Activated CD4-positive, alpha-beta T cell treated with anti-CD3 and anti-CD28 coated beads, Interleukin-2, amount 50 U/mL, for 24 hours (primary cell): ENCODE data around the gene PASD1.
"Not testable (repeated sequence)": the region's sequence is repeated elsewhere in the genome, so short reads cannot be mapped to it uniquely, and the experiment has no call there.

Experiments
- DNase-seq, 2 donors: peaks; one replicate each; pipeline ENCODE4 v3.0.0-alpha.2; 2020; ENCODE audit warnings: low read depth in 1 of 2, low spot score in 1 of 2

The PASD1 gene, protein sequence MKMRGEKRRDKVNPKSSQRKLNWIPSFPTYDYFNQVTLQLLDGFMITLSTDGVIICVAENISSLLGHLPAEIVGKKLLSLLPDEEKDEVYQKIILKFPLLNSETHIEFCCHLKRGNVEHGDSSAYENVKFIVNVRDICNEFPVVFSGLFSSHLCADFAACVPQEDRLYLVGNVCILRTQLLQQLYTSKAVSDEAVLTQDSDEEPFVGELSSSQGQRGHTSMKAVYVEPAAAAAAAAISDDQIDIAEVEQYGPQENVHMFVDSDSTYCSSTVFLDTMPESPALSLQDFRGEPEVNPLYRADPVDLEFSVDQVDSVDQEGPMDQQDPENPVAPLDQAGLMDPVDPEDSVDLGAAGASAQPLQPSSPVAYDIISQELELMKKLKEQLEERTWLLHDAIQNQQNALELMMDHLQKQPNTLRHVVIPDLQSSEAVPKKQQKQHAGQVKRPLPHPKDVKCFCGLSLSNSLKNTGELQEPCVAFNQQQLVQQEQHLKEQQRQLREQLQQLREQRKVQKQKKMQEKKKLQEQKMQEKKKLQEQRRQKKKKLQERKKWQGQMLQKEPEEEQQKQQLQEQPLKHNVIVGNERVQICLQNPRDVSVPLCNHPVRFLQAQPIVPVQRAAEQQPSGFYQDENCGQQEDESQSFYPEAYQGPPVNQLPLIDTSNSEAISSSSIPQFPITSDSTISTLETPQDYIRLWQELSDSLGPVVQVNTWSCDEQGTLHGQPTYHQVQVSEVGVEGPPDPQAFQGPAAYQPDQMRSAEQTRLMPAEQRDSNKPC

DNA sequence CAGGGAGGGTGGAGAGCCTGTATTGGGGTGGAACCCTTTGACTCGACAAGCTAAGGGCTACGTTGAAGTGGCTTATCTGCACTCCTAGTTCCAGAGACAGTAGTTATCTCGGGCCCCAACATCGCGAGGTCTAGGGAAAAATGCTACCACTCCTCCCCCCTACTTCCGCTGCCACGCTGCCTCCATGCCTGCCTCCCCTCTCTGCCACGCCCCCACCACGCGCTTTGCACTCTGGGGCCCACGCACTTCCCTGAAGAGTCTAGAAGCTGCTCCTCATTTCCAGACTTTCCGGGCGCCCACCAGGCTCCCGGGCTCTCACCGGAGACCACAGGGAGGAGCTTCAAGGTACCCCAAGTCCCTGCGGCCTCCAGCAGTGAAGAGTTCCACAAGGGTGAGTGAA, at the start of gene PASD1:
PASD1 (plus strand) TSS at position 227 of the 400 bp plus-strand sequence. CDS start 37,879 bp downstream, outside the sequence.
- no peak for DNase-seq

DNA sequence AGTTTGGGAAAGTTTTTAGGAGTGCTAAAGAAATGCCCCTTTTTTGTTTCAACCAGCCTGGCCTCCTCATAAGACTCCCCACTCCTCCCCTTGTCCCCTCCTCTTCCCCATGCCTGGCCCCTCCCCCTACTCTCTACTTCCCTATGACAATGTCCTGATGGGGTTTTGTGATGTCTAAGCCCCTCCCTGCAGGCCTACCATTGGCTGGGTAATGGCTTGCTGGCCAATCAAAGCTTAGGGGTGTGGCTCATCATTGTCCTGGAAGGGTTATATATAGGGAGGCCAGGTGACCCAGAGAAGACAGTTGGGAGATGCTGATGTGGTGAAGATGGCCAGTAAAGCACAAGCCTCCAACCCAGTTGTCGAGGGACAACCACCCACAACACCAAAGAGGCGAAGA, 48.2 kb upstream of the PASD1 start:
- DNase-seq = no peak

DNA sequence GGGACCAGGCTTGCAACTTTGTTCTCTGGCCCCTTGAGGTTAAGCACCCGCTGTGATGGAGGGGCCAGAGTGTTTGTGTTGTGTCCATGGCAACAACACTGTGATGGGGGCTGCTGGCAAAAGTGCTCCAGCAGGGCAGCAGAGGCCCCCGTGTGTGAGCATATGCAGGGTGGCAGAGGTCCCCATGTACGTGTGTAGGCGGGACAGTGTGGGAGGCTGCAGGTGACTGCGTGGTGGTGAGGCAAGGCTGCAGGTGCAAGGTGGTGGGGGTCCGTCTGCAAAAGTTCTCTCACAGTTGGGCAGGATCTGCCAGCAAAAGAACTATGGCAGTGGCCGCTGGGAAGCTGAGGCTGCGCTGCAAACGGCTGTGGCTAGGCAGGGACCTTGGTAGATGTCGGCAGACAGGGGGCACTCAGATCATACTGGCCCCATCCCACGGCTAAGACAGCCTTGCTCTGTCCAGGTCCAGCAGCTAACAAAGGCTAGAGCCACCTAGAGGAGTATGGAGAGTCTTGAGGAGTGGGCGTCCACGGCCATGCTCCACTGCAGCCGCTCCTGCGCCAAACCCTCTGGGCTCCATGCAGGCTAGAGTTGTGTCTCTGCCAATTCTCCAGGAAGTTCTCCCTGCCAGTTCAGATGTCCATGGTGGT, 46.8 kb upstream of the PASD1 start:
- DNase-seq = no peak

DNA sequence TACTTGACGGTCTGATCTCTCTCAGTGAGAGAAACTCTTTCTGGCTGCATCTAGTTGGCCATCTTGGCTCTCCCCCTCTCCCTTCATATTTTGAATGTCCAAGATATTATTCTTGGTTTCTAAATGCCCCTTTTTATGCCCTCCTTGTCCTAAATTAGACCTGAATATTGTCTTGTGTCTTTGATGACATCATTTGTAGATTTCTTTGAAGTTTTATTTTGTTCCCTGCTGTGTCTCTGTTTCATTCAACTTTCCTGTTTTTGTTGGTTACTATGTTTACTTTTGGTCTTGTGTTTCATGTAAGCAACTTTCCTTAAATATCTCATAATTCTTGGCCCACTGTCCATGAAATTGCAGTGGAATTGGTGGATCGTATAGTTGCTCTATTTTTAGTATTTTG, 46.1 kb upstream of the PASD1 start:
- DNase-seq = no peak

DNA sequence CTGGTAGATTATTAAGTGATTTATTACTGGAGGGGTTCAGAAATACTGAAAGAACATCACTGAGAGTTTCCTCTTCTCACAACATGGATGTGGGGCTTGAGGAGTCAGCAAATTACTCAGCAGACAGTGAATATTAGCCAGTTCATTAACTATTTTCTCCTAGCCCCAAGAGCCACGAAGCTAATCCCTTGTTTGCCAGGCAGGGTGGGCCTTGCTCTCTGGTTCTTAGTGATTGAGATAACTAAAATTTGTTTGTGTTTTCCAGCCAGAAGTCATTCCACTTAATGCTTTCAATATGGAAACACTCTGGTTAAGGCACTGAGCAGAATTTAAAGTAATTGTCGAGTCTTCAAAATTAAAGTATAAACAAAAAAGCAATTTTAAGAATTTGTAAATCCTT, 40.1 kb upstream of the PASD1 start:
- DNase-seq = no peak

DNA sequence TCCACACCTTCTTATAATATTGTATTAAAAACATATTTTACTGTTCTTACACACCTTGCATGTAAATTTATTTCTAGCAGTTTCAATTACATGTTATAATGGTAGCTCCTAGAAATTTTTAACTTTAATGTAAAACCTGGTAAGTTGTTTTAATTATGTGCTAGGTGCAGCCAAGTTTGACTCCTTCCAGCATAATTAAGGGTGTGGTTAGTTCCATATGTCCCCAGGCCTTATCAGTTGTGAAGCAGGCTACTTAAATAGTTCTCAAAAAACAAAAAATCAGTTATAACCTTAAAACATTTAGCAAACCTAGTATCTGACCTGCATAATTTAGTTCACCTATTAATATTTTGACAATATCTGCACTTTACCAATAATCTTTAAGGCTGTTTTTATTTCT, 26.9 kb upstream of the PASD1 start:
- no peak for DNase-seq

DNA sequence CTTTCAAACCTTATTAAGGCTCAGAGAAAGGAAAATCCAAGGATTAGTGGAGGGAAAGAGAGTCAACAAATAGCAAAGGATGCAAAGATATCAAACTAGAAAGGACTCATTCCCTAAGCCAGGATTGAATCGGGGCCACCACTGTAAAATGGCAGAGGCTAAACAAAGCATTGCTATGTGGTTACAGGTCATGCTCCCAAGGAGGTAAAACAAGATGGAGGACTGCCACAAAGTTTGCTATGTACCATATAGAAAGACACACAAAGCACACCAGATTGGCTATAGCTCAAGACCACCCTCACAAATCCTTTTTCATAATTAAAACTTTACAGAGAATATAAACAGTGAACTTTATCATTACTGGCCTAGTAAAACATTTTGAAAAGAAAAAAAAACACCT, 25.9 kb upstream of the PASD1 start:
- DNase-seq = no peak

DNA sequence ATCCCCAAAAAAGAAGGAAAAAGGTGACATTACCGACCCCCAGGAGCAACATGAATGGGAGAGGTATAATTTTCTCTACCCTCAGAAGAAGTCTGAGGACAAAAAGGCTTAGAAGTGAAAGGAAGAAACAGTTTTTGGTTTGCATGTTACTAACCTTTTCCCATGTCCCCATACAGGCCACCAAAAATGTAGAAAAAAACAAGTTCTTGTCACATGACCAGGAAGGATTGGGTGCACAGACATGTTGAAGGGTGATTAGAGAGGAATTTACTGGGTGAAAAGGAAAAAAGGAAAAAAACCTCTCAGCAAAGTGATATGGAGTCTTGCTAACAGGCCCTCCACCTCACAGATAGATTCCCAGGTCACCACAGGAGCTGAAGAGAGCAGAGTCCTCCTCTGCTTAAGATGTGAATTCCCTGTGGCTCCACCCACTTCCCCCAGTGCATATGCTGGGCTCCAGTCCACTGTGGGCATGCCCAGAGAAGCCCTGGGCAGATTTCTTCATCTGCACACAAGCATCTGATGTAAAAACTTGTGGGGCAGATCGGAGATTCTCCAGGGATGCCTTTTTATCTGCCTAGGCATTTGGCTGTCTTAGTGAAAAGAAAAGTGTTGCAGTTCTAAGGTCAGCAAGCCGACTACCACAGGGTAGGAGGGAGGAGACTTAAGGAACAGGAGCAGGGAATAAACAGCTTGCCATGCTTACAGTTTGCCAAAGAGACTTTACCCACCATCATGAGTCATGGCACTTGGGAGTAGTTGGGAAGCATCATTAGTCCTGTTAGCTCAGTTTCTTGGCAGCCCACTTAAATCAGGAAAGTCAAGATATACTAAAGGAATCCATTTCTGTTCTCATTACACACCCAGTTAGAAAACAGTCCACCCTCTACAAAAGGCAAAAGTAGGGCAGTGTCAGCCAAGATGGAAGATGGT, 25.0 kb upstream of the PASD1 start:
- DNase-seq = no peak

DNA sequence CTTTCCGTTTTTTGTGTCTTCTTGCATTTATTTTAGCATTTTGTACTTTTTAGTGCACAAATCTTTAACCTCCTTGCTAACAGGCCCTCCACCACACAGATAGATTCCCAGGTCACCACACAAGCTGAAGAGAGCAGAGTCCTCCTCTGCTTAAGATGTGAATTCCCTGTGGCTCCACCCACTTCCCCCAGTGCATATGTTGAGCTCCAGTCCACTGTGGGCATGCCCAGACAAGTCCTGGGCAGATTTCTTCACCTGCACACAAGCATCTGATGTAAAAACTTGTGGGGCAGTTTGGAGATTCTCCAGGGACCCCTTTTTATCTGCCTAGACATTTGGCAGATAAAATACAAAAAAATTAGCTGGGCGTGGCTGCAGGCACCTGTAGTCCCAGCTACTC, 19.8 kb upstream of the PASD1 start:
- no peak for DNase-seq

DNA sequence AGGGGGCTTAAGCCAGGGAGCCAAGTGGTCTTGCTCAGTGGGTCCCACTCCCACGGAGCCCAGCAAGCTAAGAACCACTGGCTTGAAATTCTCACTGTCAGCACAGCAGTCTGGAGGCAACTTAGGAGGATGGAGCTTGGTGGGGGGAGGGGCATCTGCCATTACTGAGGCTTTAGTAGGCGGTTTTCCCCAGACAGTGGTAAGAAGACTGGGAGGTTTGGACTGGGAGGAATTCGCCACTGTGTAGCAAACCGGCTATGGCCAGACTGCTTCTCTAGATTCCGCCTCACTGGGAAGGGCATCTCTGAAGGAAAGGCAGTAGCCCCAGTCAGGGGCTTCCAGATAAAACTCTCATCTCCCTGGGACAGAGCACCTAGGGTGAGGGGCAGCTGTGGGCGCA, 17.2 kb upstream of the PASD1 start:
- DNase-seq = not testable (repeated sequence)

DNA sequence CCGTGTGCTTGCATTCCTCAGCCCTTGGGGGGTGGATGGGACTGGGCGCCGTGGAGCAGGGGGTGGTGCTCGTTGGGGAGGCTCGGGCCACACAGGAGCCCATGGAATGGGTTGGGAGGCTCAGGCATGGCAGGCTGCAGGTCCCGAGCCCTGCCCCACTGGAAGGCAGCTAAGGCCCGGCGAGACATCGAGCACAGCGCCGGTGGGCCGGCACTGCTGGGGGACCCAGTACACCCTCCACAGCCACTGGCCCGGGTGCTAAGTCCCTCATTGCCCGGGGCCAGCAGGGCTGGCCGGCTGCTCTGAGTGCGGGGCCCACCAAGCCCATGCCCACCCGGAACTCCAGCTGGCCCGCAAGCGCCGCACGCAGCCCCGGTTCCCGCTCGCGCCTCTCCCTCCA, 12.3 kb upstream of the PASD1 start:
- not testable (repeated sequence) for DNase-seq

DNA sequence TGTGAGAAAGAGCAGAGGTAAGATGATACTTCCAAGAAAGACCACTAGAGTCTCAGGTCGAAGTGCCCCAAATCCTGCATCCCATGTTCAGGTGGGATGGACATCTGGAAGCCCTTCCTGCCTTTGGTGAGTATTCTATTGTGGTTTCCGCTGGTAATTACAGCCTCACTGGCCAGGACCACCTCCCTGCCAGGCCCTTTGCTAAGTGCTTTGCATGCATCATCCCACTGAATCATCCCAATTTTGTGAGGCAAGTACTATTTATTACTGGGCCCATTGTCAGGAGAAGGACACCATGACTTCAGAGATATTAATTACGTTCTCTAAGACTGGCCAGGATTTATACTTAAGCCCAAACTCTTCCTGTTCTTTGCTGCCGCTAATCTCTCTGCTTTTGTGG, 10.7 kb upstream of the PASD1 start:
- no peak for DNase-seq

DNA sequence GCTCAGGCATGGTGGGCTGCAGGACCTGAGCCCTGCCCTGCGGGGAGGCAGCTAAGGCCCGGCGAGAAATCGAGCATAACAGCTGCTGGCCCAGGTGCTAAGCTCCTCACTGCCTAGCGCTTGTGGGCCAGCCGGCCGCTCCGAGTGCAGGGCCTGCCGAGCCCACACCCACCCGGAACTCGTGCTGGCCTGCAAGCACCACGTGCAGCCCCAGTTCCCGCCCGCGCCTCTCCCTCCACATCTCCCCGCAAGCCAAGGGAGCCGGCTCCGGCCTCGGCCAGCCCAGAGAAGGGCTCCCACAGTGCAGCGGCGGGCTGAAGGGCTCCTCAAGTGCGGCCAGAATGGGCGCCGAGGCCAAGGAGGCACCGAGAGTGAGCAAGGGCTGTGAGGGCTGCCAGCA, 8.2 kb upstream of the PASD1 start:
- not testable (repeated sequence) for DNase-seq

DNA sequence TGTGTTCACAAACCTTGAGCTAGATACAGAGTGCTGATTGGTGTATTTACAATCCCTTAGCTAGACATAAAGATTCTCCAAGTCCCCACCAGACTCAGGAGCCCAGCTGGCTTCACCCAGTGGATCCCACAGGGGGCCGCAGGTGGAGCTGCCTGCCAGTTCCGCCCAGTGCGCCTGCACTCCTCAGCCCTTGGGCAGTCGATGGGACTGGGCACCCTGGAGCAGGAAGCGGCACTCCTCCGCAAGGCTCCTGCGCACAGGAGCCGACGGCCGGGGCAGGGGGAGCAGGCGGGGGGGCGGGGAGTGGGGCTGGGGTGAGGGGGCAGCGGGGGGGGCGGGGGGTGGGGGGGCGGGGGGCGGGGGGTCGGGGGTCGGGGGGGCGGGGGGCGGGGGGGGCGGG, 990 bp upstream of the PASD1 start:
- not testable (repeated sequence) for DNase-seq

DNA sequence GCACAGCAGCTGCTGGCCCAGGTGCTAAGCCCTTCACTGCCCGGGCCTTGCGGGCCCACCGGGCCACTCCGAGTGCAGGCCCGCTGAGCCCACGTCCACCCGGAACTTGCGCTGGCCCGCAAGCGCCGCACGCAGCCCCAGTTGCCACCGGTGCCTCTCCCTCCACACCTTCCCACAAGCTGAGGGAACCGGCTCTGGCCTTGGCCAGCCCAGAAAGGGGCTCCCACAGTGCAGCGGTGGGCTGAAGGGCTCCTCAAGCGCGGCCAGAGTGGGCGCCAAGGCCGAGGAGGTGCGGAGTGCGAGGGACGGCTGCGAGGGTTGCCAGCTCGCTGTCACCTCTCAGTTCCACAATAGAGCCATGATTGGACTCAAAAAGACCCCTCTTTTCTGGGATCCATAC, 472 bp upstream of the PASD1 start:
- DNase-seq = not testable (repeated sequence)

DNA sequence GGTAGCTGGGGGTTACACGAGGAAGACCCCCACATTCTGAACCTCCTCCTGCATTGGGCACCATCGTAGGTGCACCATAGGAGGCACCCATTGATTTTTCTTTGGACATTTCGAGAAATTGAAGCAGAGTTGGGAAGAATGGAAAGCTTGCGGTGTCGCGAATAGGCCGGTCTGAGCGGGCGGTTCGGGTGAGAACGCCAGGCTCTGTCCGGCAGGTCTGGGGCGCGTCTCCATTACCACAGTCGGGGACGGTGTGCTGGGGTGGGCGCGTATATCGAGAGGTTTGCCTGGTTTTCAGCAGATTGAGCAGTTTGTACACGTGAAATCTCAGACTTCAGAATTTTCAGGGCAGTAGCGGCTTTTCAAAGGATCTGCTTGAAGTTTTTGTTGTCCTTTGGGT, 560 bp downstream of the PASD1 start:
- no peak for DNase-seq

DNA sequence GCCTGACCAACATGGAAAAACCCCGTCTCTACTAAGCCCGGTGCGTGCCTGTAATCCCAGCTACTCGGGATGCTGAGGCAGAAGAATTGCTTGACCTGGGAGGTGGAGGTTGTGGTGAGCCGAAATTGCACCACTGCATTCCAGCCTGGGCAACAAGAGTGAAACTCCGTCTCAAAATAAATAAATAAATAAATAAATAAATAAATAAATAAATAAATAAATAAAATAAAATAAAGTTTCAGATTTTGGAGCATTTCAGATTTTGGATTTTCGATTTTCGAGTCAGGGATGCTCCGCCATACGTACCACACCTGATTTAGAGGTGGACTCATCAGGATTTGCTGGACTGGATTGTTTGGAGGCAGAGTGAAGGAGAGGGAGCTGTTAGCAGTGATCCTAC, 3.4 kb downstream of the PASD1 start:
- DNase-seq = not testable (repeated sequence)

DNA sequence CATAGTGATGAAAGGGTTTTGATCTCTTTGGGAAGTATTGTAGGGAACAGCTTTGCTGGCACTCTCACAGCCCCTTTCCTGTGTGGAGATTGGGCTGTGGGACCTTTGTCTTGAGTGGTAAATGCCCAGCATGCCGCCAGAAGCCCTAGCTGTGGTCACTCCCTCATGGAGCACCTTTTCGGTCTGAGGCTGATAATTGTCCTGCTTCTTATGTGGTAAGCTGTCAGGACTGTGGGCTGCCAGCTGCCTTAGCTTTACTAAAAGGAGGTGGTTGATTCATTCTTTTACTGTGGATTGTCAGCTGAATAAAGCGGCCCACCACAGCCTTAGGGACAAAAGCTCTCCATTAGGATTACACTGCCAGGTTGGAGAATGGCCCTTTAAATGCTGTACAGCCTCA, 7.1 kb downstream of the PASD1 start:
- DNase-seq = no peak

DNA sequence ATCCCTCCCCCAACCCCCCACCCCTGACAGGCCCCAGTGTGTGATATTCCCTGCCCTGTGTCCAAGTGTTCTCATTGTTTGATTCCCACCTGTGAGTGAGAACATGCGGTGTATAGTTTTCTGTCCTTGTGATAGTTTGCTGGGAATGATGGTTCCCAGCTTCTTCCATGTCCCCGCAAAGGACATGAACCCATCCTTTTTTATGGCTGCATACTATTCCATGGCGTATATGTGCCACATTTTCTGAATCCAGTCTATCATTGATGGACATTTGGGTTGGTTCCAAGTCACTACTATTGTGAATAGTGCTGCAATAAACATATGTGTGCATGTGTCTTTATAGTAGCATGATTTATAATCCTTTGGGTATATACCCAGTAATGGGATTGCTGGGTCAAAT, 29.9 kb downstream of the PASD1 start:
- not testable (repeated sequence) for DNase-seq

DNA sequence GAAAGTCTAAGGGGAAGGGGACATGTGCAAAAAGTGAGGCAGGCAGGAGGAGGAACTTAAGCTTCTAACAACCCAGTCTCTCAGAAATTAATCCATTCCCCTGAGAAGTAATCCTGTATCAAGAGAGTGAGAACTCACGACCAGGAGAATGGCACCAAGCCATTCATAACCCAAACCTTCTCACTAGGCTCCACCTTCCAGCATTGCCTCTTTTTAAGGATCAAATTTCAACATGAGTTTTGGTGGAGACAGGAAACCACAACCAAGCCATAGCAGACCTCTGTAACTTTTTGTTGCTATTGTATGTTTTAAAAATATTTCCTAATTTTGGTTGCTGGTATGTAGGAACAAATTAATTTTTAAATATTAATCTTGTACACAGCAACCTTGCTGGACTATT, 32.8 kb downstream of the PASD1 start:
- no peak for DNase-seq

DNA sequence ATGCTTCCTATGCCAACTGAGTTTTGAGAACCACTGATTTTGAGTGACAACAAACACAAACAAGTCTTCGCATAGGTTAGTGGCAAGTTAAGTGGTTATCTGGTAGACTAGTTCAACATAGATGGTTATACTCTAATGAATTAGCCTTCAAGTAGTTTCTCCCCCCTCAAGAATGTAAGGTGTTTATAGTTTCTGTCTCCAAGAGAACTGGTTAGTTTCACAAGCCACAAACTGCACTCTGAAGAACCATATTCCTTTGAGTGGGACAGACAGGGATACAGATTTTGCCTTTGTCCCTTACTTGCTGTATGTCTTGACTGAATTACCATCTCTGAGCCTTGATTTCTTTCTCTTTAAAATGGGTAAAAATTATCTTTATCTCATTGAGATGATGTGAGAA, 41.5 kb downstream of the PASD1 start:
- DNase-seq = no peak
